MM.1S (cell line): ENCODE data around the gene NAALADL2.

ENCODE experiments used
- DNase-seq: peaks from one replicate; pipeline ENCODE4 v3.0.0-alpha.2; 2015
- H2AFZ ChIP-seq: fragments of 300-600 bp; sonication (generic); 2 replicates; pipeline ENCODE4 v1.6.0; 2016; ENCODE audit warnings: antibody characterized with exemption, low read length
- H3F3A ChIP-seq: fragments of 300-600 bp; sonication (generic); 2 replicates; pipeline ENCODE4 v1.6.1; 2016; ENCODE audit warnings: mild to moderate bottlenecking, antibody characterized with exemption, low read length, moderate library complexity, mixed read lengths; ENCODE audit not compliant: insufficient read depth
- H3K27ac ChIP-seq: fragments of 300-600 bp; sonication (generic); 2 replicates; pipeline ENCODE4 v1.5.1; 2016; ENCODE audit warnings: mild to moderate bottlenecking, low read length
- H3K27me3 ChIP-seq: fragments of 300-600 bp; sonication (generic); replicated peaks from 2 replicates; pipeline ENCODE4 v1.6.0; 2016; ENCODE audit warnings: low read length; ENCODE audit not compliant: insufficient read depth
- H3K36me3 ChIP-seq: fragments of 300-600 bp; sonication (generic); replicated peaks from 2 replicates; pipeline ENCODE4 v1.6.1; 2016; ENCODE audit warnings: mild to moderate bottlenecking, low read length, mixed read lengths; ENCODE audit not compliant: insufficient read depth
- H3K4me1 ChIP-seq: fragments of 300-600 bp; sonication (generic); 2 replicates; pipeline ENCODE4 v1.6.1; 2016; ENCODE audit warnings: low read length, mixed read lengths
- H3K4me2 ChIP-seq: fragments of 300-600 bp; sonication (generic); 2 replicates; pipeline ENCODE4 v1.6.0; 2016; ENCODE audit warnings: low read depth, low read length
- H3K4me3 ChIP-seq: fragments of 300-600 bp; sonication (generic); 2 replicates; pipeline ENCODE4 v1.5.1; 2016; ENCODE audit warnings: low read length, mixed read lengths
- H3K79me2 ChIP-seq: fragments of 300-600 bp; sonication (generic); 2 replicates; pipeline ENCODE4 v1.6.1; 2016; ENCODE audit warnings: mixed run types, low read length, mixed read lengths
- H3K9ac ChIP-seq: fragments of 300-600 bp; sonication (generic); 2 replicates; pipeline ENCODE4 v1.6.1; 2016; ENCODE audit warnings: low read length, mixed read lengths
- H3K9me2 ChIP-seq: fragments of 300-600 bp; sonication (generic); replicated peaks from 2 replicates; pipeline ENCODE4 v1.6.1; 2016; ENCODE audit warnings: mild to moderate bottlenecking, low read length, mixed read lengths; ENCODE audit not compliant: insufficient read depth
- H3K9me3 ChIP-seq: fragments of 300-600 bp; sonication (generic); replicated peaks from 2 replicates; pipeline ENCODE4 v1.6.1; 2016; ENCODE audit warnings: mild to moderate bottlenecking, low read length, mixed read lengths; ENCODE audit not compliant: insufficient read depth
- H4K20me1 ChIP-seq: fragments of 300-600 bp; sonication (generic); 2 replicates; pipeline ENCODE4 v1.6.1; 2016; ENCODE audit warnings: mild to moderate bottlenecking, low read length, moderate library complexity, mixed read lengths; ENCODE audit not compliant: insufficient read depth
- CTCF ChIP-seq: fragments of 300-600 bp; sonication (generic); IDR thresholded peaks from 2 replicates; pipeline ENCODE4 v1.5.1; 2016; ENCODE audit warnings: antibody characterized with exemption, low read length, mixed read lengths
- EZH2 ChIP-seq: fragments of 300-600 bp; sonication (generic); optimal IDR thresholded peaks from 2 replicates; pipeline ENCODE3; 2017; ENCODE audit warnings: low read depth, mild to moderate bottlenecking, antibody characterized with exemption, low read length, mixed read lengths
- EZH2phosphoT487 ChIP-seq: fragments of 300-600 bp; sonication (generic); IDR thresholded peaks from 2 replicates; pipeline ENCODE4 v1.6.1; 2018; ENCODE audit warnings: antibody characterized with exemption, low read length

The NAALADL2 gene

DNA sequence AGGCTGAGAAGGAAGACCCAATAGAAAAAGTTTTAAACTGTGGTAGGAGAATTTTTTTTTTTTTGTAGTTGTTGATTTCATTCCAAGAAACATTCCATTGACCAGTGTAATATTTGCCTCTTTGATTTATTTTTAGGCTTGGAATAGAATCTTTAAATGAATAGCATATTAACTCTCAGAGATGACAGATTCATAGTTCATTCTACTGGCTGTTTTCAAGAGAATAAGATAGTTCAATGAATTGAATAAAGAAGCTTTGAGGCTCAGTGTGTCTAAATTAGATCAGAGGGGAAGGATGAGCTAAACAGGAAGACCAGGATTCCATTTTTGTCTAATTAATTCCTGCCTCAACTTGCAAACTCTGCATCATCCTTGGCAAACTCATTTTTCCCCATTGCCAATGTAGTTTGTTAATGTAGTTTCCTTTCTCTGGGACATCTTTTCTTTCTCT is 98.4 kb downstream of the NAALADL2 start:
- Histone ChIP-seq H3K4me2 (no peak overlapping the region), H3K9me2 (no peaks in the 10 kb centered on the region), H2AFZ (no peak overlapping the region), H3K27me3 (no peaks in the 10 kb centered on the region), H3F3A (no peaks in the 10 kb centered on the region), H3K27ac (no peak overlapping the region), H3K4me1 (no peaks in the 10 kb centered on the region), H4K20me1 (no peaks in the 10 kb centered on the region), H3K79me2 (no peaks in the 10 kb centered on the region), H3K36me3 (no peaks in the 10 kb centered on the region), H3K9me3 (no peaks in the 10 kb centered on the region), H3K4me3 (no peak overlapping the region), H3K9ac (no peak overlapping the region)
- TF ChIP-seq CTCF (no peak), EZH2phosphoT487 (no peak), EZH2 (no peak)
- DNase-seq: no peak

- DNase-seq: no peak
- no peaks in the 10 kb centered on the region for H3K4me1 ChIP-seq
These were observed 99.7 kb downstream of the NAALADL2 start for GRCh38 chr3:174958671-174959328.

GRCh38 chr3:174959556-174960065 is 100.5 kb downstream of the NAALADL2 start:
- H3K9me3 ChIP-seq: no peaks in the 10 kb centered on the region

More at GRCh38 chr3:174958671-174959328, 99.7 kb downstream of the NAALADL2 start:
- H3F3A ChIP-seq: no peaks in the 10 kb centered on the region
- H2AFZ ChIP-seq: no peak overlapping the region
- no peak for TF ChIP-seq CTCF
- H3K36me3 ChIP-seq: no peaks in the 10 kb centered on the region
- H3K79me2 ChIP-seq: no peaks in the 10 kb centered on the region
- no peaks in the 10 kb centered on the region for H3K9me3 ChIP-seq
- no peak overlapping the region for H3K4me2 ChIP-seq
- H3K4me3 ChIP-seq: no peak overlapping the region
- no peaks in the 10 kb centered on the region for H3K9me2 ChIP-seq
- no peak overlapping the region for H3K27ac ChIP-seq
- H3K27me3 ChIP-seq: no peaks in the 10 kb centered on the region
- H3K9ac ChIP-seq: no peak overlapping the region
- no peaks in the 10 kb centered on the region for H4K20me1 ChIP-seq

More at GRCh38 chr3:174959556-174960065, 100.5 kb downstream of the NAALADL2 start:
- no peaks in the 10 kb centered on the region for H3K27me3 ChIP-seq
- H3K4me2 ChIP-seq: no peak overlapping the region
- no peak overlapping the region for H3K4me3 ChIP-seq
- no peak overlapping the region for H2AFZ ChIP-seq
- H3K9ac ChIP-seq: no peak overlapping the region
- H3F3A ChIP-seq: no peaks in the 10 kb centered on the region
- no peaks in the 10 kb centered on the region for H4K20me1 ChIP-seq
- no peaks in the 10 kb centered on the region for H3K79me2 ChIP-seq
- no peak for DNase-seq
- H3K36me3 ChIP-seq: no peaks in the 10 kb centered on the region
- no peaks in the 10 kb centered on the region for H3K9me2 ChIP-seq
- H3K4me1 ChIP-seq: no peaks in the 10 kb centered on the region
- H3K27ac ChIP-seq: no peak overlapping the region
- TF ChIP-seq CTCF: no peak
- TF ChIP-seq EZH2phosphoT487: no peak
- TF ChIP-seq EZH2: no peak
